Hepatocyte (in vitro differentiated cells): ENCODE measurements around the gene LRP1B. TPM values are rescaled to one million over a fixed set of nuclear protein-coding genes. Genes with fewer than 3 reads are reported as not detected.

Source experiments
- DNase-seq: peaks from one replicate; pipeline ENCODE4 v3.0.0-alpha.2; 2016; ENCODE audit warnings: low spot score
- H2AFZ ChIP-seq: fragments of 200-600 bp; sonication (generic); 2 replicates; pipeline ENCODE4 v1.6.0; 2016; ENCODE audit warnings: antibody characterized with exemption, mild to moderate bottlenecking
- H3K27ac ChIP-seq: fragments of 200-600 bp; sonication (generic); 2 replicates; pipeline ENCODE4 v1.5.1; 2016; ENCODE audit warnings: mild to moderate bottlenecking
- H3K27me3 ChIP-seq: fragments of 200-600 bp; sonication (generic); 2 replicates; pipeline ENCODE4 v1.6.1; 2016
- H3K36me3 ChIP-seq: fragments of 200-600 bp; sonication (generic); replicated peaks from 2 replicates; pipeline ENCODE4 v1.5.1; 2016; ENCODE audit warnings: low read depth; ENCODE audit not compliant: insufficient read depth
- H3K4me1 ChIP-seq: fragments of 200-600 bp; sonication (generic); 2 replicates; pipeline ENCODE4 v1.5.1; 2016; ENCODE audit warnings: mild to moderate bottlenecking, moderate library complexity; ENCODE audit not compliant: insufficient read depth
- H3K4me2 ChIP-seq: fragments of 200-600 bp; sonication (generic); 2 replicates; pipeline ENCODE4 v1.6.0; 2016
- H3K4me3 ChIP-seq: fragments of 200-600 bp; sonication (generic); 2 replicates; pipeline ENCODE4 v1.5.1; 2016; ENCODE audit warnings: mild to moderate bottlenecking
- H3K79me2 ChIP-seq: fragments of 200-600 bp; sonication (generic); 2 replicates; pipeline ENCODE4 v1.6.0; 2017; ENCODE audit warnings: mild to moderate bottlenecking
- H3K9me2 ChIP-seq: fragments of 200-600 bp; sonication (generic); replicated peaks from 2 replicates; pipeline ENCODE4 v1.6.0; 2017; ENCODE audit warnings: mild to moderate bottlenecking; ENCODE audit not compliant: insufficient read depth
- H3K9me3 ChIP-seq: fragments of 200-600 bp; sonication (generic); 2 replicates; pipeline ENCODE4 v1.5.1; 2016; ENCODE audit warnings: low read depth, mild to moderate bottlenecking
- H4K20me1 ChIP-seq: fragments of 200-600 bp; sonication (generic); 2 replicates; pipeline ENCODE4 v1.6.0; 2016; ENCODE audit warnings: mild to moderate bottlenecking; ENCODE audit not compliant: insufficient read depth, poor library complexity, severe bottlenecking
- CTCF ChIP-seq: fragments of 200-600 bp; sonication (generic); IDR thresholded peaks from 2 replicates; pipeline ENCODE4 v1.5.1; 2016; ENCODE audit warnings: antibody characterized with exemption, mild to moderate bottlenecking; ENCODE audit not compliant: poor library complexity
- EZH2 ChIP-seq: fragments of 200-600 bp; sonication (generic); IDR thresholded peaks from 2 replicates; pipeline ENCODE4 v1.6.1; 2016; ENCODE audit warnings: antibody characterized with exemption, mild to moderate bottlenecking, borderline replicate concordance
- EZH2phosphoT487 ChIP-seq: fragments of 200-600 bp; sonication (generic); IDR thresholded peaks from one replicate; pipeline ENCODE4 v1.6.1; 2018; ENCODE audit warnings: antibody characterized with exemption, mild to moderate bottlenecking, low read depth, moderate library complexity; ENCODE audit not compliant: unreplicated experiment, severe bottlenecking
- WGBS: methylation state at CpG from one replicate; pipeline ENCODE4 v1.1.6; 2016; ENCODE audit warnings: low lambda C conversion rate; ENCODE audit errors: missing lambda C conversion rate; 5-methylcytosine and 5-hydroxymethylcytosine counted together
- polyA plus RNA-seq: library from polyadenylated mRNA; unstranded; fragments of >200 nt; fragmentation: Nextera tagmentation; extraction: Ambion mirVana; gene quantifications from 2 replicates; pipeline ENCODE4 v1.2.1, GENCODE V29; 2016
- total RNA-seq: library from RNA; depleted of rRNA; stranded (reverse); fragments of >200 nt; gene quantifications from 2 replicates; pipeline ENCODE4 v1.2.3, GENCODE V29; 2014

LRP1B gene
- total and polyA plus RNA-seq, 2 experiments from 2014 or later: 0.65 to 2.0 TPM

- no peak overlapping the region for H3K4me3 ChIP-seq
- TF ChIP-seq EZH2phosphoT487 (no peak), EZH2 (no peak), CTCF (no peak)
- no peaks in the 10 kb centered on the region for H3K36me3 ChIP-seq
- H3K9me3 ChIP-seq: no peaks in the 10 kb centered on the region
- H2AFZ ChIP-seq: no peak overlapping the region
- no peaks in the 10 kb centered on the region for H3K27me3 ChIP-seq
- H3K9me2 ChIP-seq: no peaks in the 10 kb centered on the region
- H3K4me2 ChIP-seq: no peak overlapping the region
- no peak overlapping the region for H3K27ac ChIP-seq
- DNase-seq: no peak
- H3K4me1 ChIP-seq: no peaks in the 10 kb centered on the region
- 67% methylated on average over 2 of the region's 2 CpGs for WGBS
- H3K79me2 ChIP-seq: no peaks in the 10 kb centered on the region
- no peaks in the 10 kb centered on the region for H4K20me1 ChIP-seq
Measured at GRCh38 chr2:141723814-141724213, 407.0 kb downstream of the LRP1B start.

- Histone ChIP-seq H3K4me2 (no peak overlapping the region), H4K20me1 (no peaks in the 10 kb centered on the region), H3K4me3 (no peak overlapping the region), H3K9me3 (no peaks in the 10 kb centered on the region), H3K27me3 (no peaks in the 10 kb centered on the region), H2AFZ (no peak overlapping the region), H3K36me3 (no peaks in the 10 kb centered on the region), H3K4me1 (no peaks in the 10 kb centered on the region), H3K9me2 (no peaks in the 10 kb centered on the region), H3K27ac (no peak overlapping the region), H3K79me2 (no peaks in the 10 kb centered on the region)
- no peak for DNase-seq
- 87% methylated on average over 3 of the region's 3 CpGs for WGBS
- TF ChIP-seq CTCF (no peak), EZH2phosphoT487 (no peak), EZH2 (no peak)
Measured at GRCh38 chr2:141720476-141720875, 410.3 kb downstream of the LRP1B start.

- WGBS: 62% methylated on average over 1 of the region's 1 CpG
- no peak overlapping the region for H3K4me2 ChIP-seq
- DNase-seq: no peak
- H3K27me3 ChIP-seq: no peaks in the 10 kb centered on the region
- H3K4me3 ChIP-seq: no peak overlapping the region
- H3K4me1 ChIP-seq: no peaks in the 10 kb centered on the region
- H3K9me3 ChIP-seq: no peaks in the 10 kb centered on the region
- no peak for TF ChIP-seq EZH2
- TF ChIP-seq CTCF: no peak
- no peak for TF ChIP-seq EZH2phosphoT487
- no peaks in the 10 kb centered on the region for H3K36me3 ChIP-seq
- H3K27ac ChIP-seq: no peak overlapping the region
- H3K79me2 ChIP-seq: no peaks in the 10 kb centered on the region
- no peak overlapping the region for H2AFZ ChIP-seq
- H4K20me1 ChIP-seq: no peaks in the 10 kb centered on the region
- H3K9me2 ChIP-seq: no peaks in the 10 kb centered on the region
Measured at GRCh38 chr2:141714496-141714895, 416.3 kb downstream of the LRP1B start.

GRCh38 chr2:141711627-141712026, 419.2 kb downstream of the LRP1B start:
- Histone ChIP-seq H3K9me2 (no peaks in the 10 kb centered on the region), H3K36me3 (no peaks in the 10 kb centered on the region), H4K20me1 (no peaks in the 10 kb centered on the region), H3K27ac (no peak overlapping the region), H3K4me2 (no peak overlapping the region), H3K9me3 (no peaks in the 10 kb centered on the region), H3K4me1 (no peaks in the 10 kb centered on the region), H3K79me2 (no peaks in the 10 kb centered on the region), H3K27me3 (no peaks in the 10 kb centered on the region), H3K4me3 (no peak overlapping the region), H2AFZ (no peak overlapping the region)
- 61% methylated on average over 1 of the region's 1 CpG for WGBS
- DNase-seq: no peak
- no peak for TF ChIP-seq EZH2phosphoT487
- TF ChIP-seq CTCF: no peak
- TF ChIP-seq EZH2: no peak
